ENCODE data around the gene AKAP6.

AKAP6 gene

DNA sequence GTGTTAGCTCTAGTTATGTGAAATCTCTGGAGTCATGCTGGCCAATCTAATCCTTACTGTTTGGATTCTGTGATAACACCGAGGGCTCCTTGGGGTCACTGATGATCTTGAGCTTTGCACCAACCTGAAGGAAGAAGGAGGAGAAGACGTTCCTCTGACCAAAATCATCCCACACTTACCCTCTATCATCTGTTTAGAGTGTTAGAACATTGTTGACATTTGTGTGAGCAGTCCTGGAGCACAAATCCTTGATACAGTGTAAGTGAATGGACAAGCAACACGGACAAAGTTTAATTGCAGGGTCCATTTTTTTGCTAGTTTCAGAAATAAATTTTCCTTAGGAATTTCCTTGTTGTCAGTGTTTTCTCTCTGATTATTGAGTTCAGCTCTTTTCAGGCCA is 181.7 kb downstream of the AKAP6 start:
- Histone ChIP-seq H3K4me3 (no peak overlapping the region), H3K27ac (peak overlapping the region in 2 of 21 experiments; percentile 8 to 64)

GRCh38 chr14:32512348-32512747 is 183.2 kb downstream of the AKAP6 start:
- no peak overlapping the region for H3K4me3 ChIP-seq
- no peak overlapping the region for H3K27ac ChIP-seq

- Histone ChIP-seq H3K4me3 (no peak overlapping the region), H3K27ac (no peak overlapping the region)
These were observed 183.7 kb downstream of the AKAP6 start for GRCh38 chr14:32512813-32513212.

- Histone ChIP-seq H3K4me3 (no peak overlapping the region), H3K27ac (no peak overlapping the region)
These were observed 184.5 kb downstream of the AKAP6 start for GRCh38 chr14:32513571-32514009.

GRCh38 chr14:32514236-32514635 is 185.1 kb downstream of the AKAP6 start:
- H3K27ac ChIP-seq, result no peak overlapping the region

DNA sequence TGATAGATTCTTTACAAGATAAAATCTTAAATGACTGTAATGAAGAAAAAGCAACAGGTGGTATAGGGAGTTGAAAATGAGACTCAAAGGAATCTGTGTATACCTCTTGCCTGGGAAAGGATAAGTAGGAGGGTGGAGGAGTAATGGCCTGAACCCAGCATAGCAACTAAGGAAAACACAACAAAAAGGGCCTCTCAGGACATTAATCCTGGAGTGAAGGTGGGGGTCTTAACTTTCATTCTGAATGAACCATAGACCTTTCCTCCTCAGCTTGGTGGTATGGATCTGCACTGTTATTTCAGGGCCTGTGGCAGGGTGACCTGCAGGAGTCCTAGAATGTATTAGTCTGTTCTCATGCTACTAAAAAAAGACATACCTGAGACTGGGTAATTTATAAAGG is 185.6 kb downstream of the AKAP6 start:
- Histone ChIP-seq H3K27ac (no peak overlapping the region), H3K4me3 (no peak overlapping the region)

More at GRCh38 chr14:32514236-32514635, 185.1 kb downstream of the AKAP6 start:
- no peak overlapping the region for H3K4me3 ChIP-seq

GRCh38 chr14:32524609-32525375 is 195.7 kb downstream of the AKAP6 start:
- no peak overlapping the region for H3K27ac ChIP-seq
- H3K4me3 ChIP-seq, result no peak overlapping the region

GRCh38 chr14:32525591-32525990 is 196.5 kb downstream of the AKAP6 start:
- no peak overlapping the region for H3K27ac ChIP-seq
- no peak overlapping the region for H3K4me3 ChIP-seq

- H3K27ac ChIP-seq, result no peak overlapping the region
These were observed 201.7 kb downstream of the AKAP6 start for GRCh38 chr14:32530800-32531199.

GRCh38 chr14:32531942-32532515 is 202.9 kb downstream of the AKAP6 start:
- H3K4me3 ChIP-seq, result no peak overlapping the region
- no peak overlapping the region for H3K27ac ChIP-seq

More at GRCh38 chr14:32530800-32531199, 201.7 kb downstream of the AKAP6 start:
- no peak overlapping the region for H3K4me3 ChIP-seq

DNA sequence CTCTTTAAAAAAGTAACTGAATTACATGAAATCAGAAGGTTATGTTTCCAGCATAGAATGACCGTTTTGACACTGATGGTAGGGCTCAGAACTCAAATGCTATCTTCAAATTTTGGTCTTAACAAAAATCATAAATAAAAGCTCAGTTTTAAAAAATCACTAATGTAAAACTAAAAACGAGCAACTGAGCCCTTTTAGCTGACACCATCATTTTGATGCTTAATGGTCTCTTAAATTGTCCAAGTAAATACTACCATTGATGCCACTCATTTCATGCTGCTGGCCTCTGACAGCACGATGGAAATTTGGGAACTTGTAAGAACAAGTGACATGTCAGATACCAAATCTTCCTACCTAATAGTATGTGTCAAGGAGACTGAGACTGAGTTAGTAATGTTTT is 205.0 kb downstream of the AKAP6 start:
- H3K27ac ChIP-seq, result no peak overlapping the region
- H3K4me3 ChIP-seq, result no peak overlapping the region

GRCh38 chr14:32536175-32536574 is 207.1 kb downstream of the AKAP6 start:
- Histone ChIP-seq H3K4me3 (no peak overlapping the region), H3K27ac (no peak overlapping the region)

GRCh38 chr14:32537166-32537565 is 208.1 kb downstream of the AKAP6 start:
- H3K27ac ChIP-seq, result no peak overlapping the region
- no peak overlapping the region for H3K4me3 ChIP-seq

DNA sequence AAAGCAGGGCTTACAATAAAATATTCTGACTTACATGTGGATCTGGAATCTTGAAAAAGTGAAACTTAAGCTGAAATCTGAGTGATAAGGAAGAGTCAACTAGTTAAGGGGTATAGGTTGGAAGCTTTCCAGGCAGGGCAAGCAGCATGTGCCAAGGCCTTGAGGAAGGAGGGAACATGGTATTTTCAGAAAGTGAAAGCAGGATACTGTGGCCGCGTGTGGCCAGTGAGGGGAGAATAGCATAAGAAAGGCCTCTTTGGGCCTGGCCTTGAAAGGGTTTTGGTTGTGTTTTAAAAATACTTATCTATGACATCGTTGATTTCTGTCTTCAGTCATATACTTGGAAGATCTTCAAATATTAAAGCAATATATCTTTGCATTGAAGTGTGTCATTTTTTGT is 213.4 kb downstream of the AKAP6 start:
- Histone ChIP-seq H3K27ac (no peak overlapping the region), H3K4me3 (no peak overlapping the region)

DNA sequence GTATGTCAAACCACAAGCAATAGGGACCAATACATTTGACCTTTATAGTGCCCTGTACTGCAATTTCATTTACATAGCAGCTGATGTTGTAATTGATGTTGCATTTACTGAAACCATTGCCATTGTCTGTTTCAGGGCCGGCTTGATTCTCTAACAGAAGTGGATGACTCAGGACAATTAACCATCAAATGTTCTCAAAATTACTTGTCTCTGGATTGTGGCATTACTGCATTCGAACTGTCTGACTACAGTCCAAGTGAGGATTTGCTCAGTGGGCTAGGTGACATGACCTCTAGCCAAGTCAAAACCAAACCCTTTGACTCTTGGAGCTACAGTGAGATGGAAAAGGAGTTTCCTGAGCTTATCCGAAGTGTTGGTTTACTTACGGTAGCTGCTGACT is 216.0 kb downstream of the AKAP6 start:
- no peak overlapping the region for H3K27ac ChIP-seq
- H3K4me3 ChIP-seq, result no peak overlapping the region

- Histone ChIP-seq H3K4me3 (no peak overlapping the region), H3K27ac (no peak overlapping the region)
These were observed 216.6 kb downstream of the AKAP6 start for GRCh38 chr14:32545506-32546210.

- no peak overlapping the region for H3K4me3 ChIP-seq
These were observed 217.1 kb downstream of the AKAP6 start for GRCh38 chr14:32546246-32546645.

GRCh38 chr14:32552766-32553165 is 223.7 kb downstream of the AKAP6 start:
- H3K27ac ChIP-seq, result no peak overlapping the region

More at GRCh38 chr14:32546246-32546645, 217.1 kb downstream of the AKAP6 start:
- no peak overlapping the region for H3K27ac ChIP-seq

GRCh38 chr14:32559048-32559447 is 229.9 kb downstream of the AKAP6 start:
- H3K4me3 ChIP-seq, result no peak overlapping the region

More at GRCh38 chr14:32552766-32553165, 223.7 kb downstream of the AKAP6 start:
- H3K4me3 ChIP-seq, result no peak overlapping the region

DNA sequence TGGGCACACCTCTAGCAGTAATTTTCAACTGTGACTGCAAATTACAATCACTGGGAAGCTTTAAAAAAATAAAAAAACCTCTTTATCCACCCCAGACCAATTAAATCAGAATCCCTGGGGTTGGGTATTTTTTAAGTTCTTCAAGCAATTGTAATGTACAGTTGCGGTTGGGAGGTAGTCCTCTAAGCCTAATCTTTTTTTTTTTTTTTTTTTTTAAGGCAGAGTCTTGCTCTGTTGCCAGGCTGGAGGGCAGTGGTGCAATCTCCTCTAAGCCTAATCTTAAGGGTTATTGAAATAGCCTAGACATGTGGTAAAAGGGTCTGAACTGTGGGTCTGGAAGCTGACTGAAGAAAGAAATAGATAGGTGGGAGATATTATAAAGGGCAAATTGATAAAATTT is 230.5 kb downstream of the AKAP6 start:
- Histone ChIP-seq H3K4me3 (no peak overlapping the region), H3K27ac (no peak overlapping the region)

More at GRCh38 chr14:32559048-32559447, 229.9 kb downstream of the AKAP6 start:
- H3K27ac ChIP-seq, result no peak overlapping the region
